Mucosa of gallbladder (tissue), 1 donor: ENCODE results near the gene MACF1. TPM values are rescaled to one million over a fixed set of nuclear protein-coding genes. Genes with fewer than 3 reads are reported as not detected.
A peak's percentile ranks its signal among the peaks of the same experiment; 100 is the strongest.

Experiments used
- DNase-seq: peaks from one replicate; pipeline ENCODE4 v3.0.0-alpha.2; 2020; ENCODE audit warnings: low spot score
- total RNA-seq: library from RNA; stranded (reverse); gene quantifications from one replicate; pipeline ENCODE4 v1.2.1, GENCODE V29; 2021
- donor health status: DM: no; HTN: no; CAD: no.

MACF1 gene
- total RNA-seq, 1 donor from 2014 or later, result 404 TPM

DNA sequence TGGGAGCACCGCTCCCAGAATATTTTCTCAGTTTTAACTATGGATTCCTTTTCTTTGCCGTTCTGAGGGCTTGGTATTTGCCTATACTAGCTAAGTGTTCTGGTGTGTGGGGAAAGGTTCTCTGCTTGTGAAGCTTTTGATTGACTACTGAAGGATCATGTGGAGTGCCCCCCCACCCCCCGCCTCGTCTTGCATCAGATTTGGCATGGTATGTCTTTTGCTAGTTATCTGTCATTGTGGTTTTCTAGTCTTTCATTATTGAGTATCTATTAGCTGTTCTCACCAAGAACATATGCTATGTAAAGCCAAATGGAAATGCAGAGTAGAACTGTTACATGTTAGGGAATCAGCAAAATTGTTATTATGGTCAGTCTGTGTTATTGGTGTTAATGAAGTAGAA lies 58.3 kb downstream of the MACF1 start:
- DNase-seq, result no peak

DNA sequence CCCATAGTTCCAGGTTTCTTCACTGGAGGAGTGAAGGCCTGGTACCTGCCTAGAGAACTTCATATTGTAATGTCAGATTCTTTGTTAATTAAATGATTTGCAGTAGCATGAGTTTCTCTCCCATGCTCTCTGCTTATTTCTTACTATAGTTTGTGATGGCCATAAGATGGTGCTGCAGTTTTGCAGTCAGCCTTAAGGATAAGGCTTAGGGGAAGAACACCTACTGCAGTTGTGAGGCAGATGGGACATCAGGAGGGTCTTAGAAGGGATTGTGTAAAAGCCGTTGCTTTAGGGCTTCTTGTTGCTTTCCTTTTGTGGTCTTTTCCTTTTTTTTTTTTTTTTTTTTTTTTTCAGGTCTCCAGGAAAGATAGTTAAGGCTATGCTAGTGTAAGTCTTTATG lies 61.8 kb downstream of the MACF1 start:
- DNase-seq, result no peak

DNA sequence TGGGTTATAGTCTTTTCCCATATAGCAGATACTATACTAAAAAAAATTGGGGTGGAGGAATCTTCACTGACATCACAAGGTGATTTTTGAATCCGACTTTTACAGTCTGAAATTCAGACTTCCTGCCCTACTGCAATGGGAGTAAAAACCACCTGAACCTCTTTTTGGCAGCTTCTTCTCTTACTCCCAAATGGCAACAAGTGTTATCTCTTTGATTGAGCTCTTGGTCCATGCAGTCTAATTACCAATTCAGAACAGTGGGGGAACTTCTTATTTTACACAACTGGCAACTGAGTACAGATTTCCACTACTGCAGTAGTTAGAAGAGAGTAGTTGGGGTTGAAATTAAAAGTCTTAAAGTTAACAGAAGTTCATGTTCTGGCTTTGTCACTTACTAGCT lies 62.3 kb downstream of the MACF1 start:
- DNase-seq, result no peak

DNA sequence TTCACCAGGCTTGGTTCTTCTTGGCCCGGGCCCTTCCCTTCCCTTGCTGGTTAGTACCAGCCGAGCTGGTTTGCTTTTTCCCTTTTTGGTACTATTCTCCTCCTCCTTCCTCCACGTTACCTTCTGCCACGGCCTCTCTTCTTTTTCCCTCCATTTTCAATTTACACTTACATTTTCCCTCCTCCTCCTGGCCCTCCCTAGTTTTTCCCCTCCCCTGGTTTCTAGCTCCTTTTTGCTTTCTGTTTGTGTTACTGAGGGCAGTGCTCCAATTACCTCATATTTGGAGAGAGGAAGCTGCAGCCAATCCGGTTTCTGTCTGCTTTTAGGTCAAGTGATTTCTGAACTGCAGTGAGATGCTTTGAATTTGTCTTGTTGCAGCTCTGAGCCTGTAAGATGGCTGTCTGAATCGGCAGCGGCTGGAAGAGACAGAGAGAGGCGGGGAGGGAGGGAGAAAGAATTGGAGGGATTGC lies 63.7 kb downstream of the MACF1 start:
- DNase-seq, result peak; percentile 59

DNA sequence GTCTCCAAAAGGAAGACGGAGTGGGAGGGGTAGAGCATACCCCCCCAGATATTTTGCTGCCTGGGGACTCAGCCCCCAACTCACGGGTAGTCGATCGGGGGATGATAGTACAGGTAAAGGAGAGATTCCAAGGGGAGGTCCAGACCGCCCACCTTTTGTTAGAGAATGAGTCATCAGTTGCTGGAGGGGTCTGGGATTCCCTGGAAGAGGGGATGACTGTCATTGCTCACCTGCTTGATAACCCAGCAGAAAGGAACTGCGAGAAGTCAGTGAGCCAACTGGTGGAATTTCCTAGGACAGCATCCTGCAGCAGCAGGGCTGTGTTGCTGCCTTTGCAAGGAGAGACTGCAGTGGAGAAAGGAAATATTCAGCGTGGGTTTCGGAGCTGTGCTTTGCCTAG lies 64.4 kb downstream of the MACF1 start:
- no peak for DNase-seq

DNA sequence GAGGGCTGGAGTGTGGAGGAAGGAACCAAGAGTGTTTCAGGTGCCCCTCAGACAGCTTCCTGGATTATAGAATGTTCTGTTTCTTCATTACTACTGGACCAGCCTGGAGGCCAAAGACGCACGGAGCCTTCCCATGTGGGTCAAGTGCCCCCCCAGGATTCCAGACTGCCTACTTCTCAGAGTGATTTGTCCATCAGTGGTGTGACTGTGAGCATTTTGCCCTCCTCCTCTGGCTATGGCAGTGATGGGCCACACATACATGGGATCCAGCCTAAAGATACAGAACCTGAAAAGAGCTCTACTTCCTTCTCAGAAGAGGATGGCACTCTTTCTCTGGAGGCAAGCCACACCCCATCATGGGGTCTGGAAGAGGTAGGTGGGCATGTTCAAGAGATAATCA lies 64.9 kb downstream of the MACF1 start:
- DNase-seq, result no peak

DNA sequence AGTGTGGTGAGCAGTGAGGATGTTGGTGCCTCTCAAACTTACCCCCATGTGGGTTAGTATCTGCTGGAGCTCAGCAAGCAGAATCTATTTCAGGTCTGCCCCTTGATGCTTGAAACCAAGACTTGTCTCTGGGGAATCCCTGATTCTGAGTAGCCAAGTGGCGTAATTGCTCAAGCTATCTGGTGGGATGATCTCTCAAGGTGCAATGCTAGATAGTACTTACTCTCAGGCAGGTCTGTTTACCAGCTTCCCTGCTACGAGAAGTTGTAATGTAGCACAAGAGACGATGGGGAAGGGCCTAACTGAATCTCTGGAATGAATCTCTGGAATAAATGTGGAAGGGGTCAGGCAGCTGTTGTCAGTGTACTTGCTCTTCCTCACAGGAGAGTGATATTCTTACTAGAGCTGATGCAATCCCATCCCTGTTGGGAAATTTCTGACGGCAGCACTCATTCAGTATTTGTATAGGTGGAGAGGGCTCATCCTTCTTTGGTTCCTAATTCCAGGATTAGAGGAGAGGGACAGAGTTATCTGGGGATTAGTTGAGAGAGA lies 65.4 kb downstream of the MACF1 start:
- DNase-seq, result peak; percentile 17

DNA sequence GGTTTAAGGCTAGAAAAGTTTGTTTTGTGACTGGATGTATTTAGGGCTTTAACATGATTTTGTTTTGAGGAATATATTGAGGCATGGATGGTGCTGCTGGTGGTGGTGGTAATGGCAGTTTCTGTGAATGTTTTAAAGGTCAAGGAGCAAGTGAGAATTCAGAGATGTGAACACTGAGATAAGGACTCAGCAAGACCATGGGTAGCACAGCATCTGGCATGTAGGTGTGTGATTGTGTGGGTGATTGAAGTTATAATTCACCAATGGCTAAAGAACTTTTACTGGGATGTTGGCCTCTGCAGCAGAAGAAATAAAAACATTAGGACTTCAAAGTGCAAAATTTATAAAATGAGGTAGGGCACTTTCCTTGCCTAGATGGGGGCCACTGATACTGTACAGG lies 65.9 kb downstream of the MACF1 start:
- no peak for DNase-seq

DNA sequence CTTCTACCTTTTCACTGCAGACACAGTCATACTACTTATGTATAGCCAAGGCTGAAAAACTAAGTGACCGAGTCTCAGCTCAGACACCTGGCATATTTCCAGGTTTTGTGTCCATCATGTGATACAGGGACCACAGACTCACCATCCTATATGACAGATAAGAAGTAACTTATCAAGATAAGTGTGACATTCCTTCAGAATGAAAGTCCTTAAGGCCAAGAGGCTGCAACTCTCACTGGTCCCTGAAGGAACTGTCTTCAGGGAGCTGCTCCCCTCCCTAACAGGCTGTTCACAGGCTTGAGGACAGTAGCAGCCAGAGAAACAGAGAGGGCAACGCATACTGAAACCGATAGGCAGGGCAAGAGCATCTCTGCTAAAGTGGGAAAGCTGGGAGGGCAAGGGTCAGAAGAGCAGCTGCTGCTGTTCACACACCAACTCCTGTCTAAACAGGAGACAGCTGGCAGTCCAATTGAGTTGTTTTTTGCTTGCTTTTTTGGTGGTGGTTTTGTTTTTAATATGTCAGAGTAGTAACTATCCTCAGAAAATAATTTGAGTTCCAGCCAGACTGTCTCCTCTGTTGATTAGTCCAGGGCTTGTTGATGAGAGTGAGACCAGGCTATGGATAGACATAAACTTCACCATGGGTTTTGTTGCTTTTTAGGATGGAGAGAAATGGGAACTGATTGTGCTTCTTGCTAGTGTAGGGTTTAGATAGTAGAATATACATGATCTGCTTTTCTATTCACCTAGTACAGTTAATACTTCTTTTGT lies 67.7 kb downstream of the MACF1 start:
- no peak for DNase-seq

DNA sequence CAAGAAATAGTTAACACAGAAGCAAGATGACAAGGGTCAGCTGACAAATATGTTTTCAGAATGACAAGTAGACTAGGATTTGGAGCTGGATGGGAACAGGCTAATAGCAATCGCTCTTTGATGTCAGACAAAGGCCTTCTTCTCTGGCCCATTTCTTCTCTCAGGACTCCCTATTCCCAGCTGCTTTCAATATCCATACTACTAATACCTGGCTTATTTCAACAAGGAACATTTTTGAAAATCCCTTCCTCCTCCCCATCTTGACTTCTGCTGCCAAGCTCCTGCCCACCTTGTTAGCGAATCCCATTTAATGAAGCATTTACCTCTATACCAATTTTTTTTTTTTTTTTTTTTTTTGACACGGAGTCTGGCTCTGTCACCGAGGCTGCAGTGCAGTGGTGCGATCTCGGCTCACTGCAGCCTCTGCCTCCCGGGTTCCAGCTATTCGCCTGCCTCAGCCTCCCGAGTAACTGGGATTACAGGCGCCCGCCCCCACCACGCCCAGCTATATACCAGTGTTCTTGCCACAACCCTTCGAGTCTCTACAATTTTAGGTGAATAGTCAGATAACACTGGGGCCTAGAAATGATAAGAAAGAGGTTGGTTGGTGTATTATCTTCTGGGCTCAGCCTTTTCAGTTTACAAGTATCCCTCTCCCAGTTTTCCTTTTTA lies 68.4 kb downstream of the MACF1 start:
- DNase-seq, result no peak

DNA sequence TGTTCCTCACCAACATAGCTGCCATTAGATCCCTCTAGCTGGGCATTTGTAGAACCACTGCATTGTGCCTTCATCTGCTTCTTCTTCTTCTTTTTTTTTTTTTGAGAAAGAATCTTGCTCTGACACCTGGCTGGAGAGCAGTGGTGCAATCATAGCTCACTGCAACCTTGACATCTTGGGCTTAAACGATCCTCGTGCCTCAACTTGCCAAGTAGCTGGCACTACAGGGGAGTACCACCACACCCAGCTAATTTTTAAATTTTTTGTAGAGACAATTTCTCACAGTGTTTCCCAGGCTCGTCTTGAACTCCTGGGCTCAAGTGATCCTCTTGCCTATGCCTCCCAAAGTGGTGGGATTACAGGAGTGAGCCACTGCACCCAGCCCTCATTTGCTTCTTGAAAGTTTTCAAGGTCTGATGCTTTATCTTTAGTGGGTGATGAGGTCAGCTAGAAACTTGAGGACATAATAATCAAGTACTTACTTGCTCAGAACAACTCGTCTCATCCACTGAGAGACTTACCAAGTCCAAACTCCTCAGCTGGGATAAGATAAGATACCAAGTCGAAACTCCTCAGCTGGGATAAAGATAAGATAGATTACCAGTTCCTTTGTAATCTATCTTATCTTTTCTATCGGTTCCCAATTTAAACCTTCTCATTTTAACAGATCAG lies 71.5 kb downstream of the MACF1 start:
- no peak for DNase-seq

DNA sequence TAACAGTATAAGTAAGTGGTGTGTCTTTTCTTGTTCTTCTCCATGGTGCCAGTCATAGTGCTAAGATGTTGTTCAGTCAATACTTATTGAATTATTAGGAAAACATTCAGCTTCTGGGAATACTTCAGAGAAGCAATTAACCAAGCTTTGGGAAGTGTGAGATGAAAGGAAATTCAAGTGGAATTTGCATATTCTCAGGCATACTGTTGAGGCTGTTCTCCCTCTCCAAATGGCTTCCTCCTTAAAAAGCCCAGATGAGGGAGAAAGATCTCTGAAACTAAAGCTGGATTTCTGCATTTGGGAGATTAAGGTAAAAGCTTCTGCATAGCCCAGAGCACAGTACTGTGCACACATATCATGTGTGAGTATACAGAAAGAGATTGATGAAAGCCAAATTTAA lies 73.4 kb downstream of the MACF1 start:
- DNase-seq, result no peak

DNA sequence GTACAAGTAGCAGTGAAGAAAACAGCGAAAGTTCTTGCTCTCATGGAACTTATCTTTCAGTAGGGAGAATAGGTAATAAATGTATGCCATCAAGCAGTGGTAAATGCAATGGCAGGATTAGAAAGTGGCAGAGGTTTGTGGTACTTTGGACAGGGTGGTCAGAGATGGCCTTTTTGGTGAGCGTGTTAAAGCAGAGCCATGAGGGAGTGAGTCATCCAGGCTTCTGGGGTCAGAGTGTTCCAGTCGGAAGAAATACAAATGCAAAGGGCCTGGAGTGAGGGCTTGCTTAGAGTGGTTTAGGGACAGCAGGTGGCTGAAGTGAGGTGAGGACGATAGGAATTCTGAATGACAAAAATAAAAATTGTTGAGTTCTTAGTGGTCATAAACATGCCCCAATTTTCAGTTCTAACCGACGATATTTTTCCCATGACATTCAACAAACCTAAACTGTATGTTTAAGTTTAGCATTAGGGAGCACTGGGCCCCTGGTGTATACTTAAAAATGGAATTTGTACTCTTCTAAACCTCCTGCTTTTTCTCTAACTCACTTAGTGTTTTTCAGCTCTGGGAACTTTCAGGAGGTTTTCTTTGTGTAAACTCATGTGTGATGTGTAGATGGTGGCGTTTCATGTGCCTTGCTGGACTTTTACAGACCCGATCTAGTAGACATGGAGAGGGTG lies 78.2 kb downstream of the MACF1 start:
- DNase-seq, result no peak

DNA sequence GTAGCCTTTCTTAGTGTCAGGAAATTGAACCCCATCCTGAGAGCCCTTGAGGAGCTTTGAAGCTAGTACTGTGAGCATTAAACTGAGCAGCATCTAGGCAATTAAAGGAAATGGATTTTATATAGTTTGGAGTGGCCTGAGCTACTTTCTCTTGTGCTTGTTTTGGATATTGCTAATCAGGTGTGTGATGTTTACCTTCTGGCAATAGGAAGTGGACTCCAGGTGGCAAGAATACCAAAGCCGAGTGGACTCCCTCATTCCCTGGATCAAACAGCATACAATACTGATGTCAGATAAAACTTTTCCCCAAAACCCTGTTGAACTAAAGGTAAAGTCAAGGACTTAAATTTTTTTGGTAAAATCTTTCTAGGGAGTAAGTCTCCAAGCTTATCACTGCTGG lies 79.4 kb downstream of the MACF1 start:
- DNase-seq, result no peak

DNA sequence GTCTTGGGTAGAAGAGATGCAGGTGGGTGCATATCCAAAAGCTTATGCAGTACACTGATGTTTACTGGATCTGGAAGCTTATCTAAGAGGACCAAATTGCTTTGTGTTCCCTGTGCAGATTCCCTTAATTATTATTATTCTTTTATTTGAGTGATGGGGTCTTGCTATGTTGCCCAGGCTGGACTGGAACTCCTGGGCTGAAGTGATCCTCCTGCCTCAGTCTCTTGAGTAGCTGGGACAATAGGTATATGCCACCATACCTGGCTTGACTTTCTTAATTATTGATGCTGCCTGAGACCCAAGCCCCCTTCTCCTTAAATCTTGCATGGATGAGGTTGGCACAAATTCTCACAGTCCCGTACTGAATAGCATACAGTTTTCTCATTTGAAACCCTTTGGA lies 83.0 kb downstream of the MACF1 start:
- DNase-seq, result no peak

DNA sequence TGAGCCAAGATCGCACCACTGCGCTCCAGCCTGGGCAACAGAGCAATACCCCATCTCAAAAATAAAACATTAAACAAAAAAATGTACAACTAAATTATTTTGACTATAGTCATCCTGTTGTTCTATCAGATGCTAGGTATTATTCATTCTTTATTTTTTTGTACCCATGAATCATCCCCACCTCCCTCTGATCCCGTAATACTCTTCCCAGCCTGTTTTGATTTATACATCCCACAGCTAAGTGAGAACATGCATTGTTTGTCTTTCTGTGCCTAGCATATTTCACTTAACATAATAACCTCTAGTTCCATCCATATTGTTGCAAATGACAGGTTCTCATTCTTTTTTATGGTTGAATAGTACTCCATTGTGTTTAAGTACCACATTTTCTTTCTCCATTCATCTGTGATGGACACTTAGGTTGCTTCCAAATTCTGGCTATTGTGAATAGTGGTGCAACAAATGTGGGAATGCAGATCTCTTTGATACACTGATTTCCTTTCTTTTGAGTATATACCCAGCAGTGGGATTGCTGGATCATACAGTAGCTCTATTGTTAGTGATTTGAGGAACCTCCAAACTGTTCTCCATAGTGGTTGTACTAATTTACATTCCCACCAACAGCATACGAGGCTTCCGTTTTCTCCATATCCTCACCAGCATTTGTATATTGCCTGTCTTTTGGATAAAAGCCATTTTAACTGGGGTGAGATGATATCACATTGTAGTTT lies 84.4 kb downstream of the MACF1 start:
- DNase-seq, result no peak

DNA sequence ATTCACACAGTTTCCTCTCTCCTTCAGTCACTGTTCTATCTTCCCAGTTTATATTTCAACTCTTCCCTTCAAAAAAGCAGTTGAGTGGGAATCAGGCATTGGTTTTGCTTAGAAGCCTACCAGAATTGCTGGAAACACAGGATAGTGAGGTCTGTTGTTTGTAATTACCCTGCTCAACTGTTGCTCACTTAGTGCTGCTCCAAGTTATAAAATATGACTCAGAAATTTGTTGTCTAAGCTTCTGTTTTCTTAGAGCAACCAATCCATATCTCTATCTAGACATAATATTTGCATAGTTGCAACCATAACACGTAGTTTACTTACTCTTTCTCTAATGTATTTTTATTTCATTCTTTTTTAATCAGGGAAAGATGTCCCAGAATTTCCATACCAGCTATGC lies 87.9 kb downstream of the MACF1 start:
- no peak for DNase-seq

DNA sequence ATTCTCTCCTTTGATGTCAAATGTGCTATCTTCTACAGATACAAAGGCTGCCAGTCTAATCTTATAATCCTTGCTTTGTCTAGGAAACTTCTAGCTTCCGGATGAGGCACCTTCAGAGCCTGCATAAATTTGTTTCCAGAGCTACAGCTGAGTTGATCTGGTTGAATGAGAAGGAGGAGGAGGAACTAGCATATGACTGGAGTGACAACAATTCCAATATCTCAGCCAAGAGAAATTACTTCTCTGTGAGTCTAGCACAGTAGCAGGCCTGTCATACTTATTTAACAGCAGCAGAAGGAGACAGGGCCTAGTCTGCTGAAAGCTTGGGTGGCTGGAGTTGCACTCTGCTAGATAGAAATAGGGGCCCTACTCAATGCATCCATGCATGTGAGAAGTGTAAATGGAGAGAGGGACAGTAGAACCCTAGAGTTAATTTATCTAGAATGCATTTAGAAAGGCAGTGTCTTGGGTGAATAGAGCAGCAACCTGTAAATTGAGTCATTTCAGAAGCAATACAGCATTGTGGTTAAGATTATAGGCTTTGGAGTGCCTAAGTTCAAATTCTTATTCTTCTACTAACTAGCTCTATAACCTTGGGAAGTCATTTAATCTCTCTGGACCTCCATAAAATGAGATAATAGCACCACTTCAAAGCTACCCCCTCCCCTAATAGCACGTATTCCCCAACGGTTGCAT lies 89.0 kb downstream of the MACF1 start:
- no peak for DNase-seq

DNA sequence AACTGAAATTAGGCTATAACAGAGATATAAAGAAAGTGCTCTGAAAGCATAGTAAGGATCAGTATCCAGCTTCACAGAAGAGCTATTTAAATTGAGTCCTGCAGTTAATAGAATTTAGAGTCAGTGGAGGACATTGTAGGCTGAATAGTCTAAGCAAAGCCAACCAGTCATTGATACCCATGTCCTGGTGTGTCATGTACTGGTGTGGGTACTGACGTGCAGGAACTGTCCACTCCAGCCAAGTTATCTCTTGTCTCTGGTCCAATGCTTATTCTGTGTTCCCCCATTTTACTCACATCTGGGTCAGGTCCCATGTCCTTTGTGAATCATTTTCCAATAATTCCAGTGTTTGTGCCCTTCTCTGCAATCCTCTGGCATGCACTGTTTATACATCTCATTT lies 90.0 kb downstream of the MACF1 start:
- no peak for DNase-seq

DNA sequence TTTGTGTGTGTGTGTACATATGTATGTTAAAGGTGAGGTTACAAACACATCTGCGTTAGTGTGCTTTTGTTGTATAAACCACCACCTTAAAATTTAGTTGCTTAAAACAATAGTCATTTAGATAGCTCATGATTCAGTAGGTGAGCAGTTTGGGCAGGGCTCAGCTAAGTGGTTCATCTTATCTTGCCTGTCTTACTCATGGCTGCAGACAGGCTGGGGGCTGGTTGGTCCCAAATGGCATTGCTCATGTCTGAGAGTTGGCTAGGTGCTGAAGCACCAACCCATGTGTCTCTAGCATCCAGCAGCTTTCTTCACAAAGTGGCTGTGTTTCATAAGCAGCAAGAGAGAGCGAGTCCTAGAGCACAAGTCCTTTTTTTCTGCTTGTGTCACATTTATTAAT lies 91.4 kb downstream of the MACF1 start:
- no peak for DNase-seq

DNA sequence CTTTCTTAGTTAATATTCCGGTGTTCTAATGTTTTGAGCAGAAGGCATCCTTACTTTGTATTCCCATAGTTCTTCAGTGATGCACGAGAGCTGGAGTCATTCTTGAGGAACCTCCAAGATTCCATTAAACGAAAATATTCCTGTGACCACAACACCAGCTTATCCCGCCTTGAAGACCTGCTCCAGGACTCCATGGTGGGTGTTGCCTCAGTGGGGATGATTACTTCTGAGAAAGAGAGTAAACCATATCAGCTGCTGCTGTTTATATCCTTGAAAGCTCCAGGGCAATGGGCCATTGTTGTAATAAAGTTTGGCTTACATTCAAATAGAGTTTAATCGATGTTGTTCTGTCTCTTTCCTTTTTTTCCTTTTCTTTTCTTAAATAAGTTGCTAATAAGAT lies 93.1 kb downstream of the MACF1 start:
- no peak for DNase-seq
